Heart left ventricle (tissue), 16 donors: ENCODE results near the gene CPNE8. TPM values are rescaled to one million over a fixed set of nuclear protein-coding genes. Genes with fewer than 3 reads are reported as not detected.

Experiments
- ATAC-seq, 4 donors: fragments of 200-7000 bp; cut with Tn5 transposase; one replicate each; pipeline ENCODE4 v1.9.1; 2020 to 2022; ENCODE audit warnings: moderate library complexity in 4 of 4, mild to moderate bottlenecking in 3 of 4, moderate number of reproducible peaks in 1 of 4
- DNase-seq, 5 donors: peaks; one replicate each; pipeline ENCODE4 v3.0.0-alpha.2; 2020
- H3K27ac ChIP-seq, 12 donors: fragments of 200-600 bp; sonication (generic) in 4 of 12; one replicate each; pipeline versions ENCODE4 v1.5.0 to v1.8.0; 2016 to 2022; ENCODE audit warnings: mild to moderate bottlenecking in 2 of 12
- H3K27me3 ChIP-seq, 9 donors: fragments of 200-600 bp; sonication (generic) in 2 of 9; one replicate each; pipeline versions ENCODE4 v1.5.1 to v1.8.0; 2016 to 2022; ENCODE audit warnings: mild to moderate bottlenecking in 3 of 9
- H3K36me3 ChIP-seq, 9 donors: fragments of 200-600 bp; sonication (generic) in 2 of 9; one replicate each; pipeline versions ENCODE4 v1.5.0 to v1.8.0; 2018 to 2022; ENCODE audit warnings: mild to moderate bottlenecking in 2 of 9
- H3K4me1 ChIP-seq, 12 donors: fragments of 200-600 bp; sonication (generic) in 4 of 12; one replicate each; pipeline versions ENCODE4 v1.5.0 to v1.8.0; 2016 to 2022; ENCODE audit warnings: mild to moderate bottlenecking in 3 of 12
- H3K4me3 ChIP-seq, 12 donors: fragments of 200-600 bp; sonication (generic) in 4 of 12; one replicate each; pipeline versions ENCODE4 v1.5.0 to v1.8.0; 2017 to 2022; ENCODE audit warnings: mild to moderate bottlenecking in 9 of 12, moderate library complexity in 4 of 12
- H3K9me3 ChIP-seq, 12 donors: fragments of 200-600 bp; sonication (generic) in 4 of 12; one replicate each; pipeline versions ENCODE4 v1.5.0 to v1.8.0; 2016 to 2022; ENCODE audit warnings: mild to moderate bottlenecking in 1 of 12
- POLR2A ChIP-seq, 2 donors: fragments of 450-650 bp; IDR thresholded peaks; one replicate each; pipeline ENCODE4 v1.6.1; 2017; ENCODE audit warnings: antibody characterized with exemption in 2 of 2, mild to moderate bottlenecking in 2 of 2, moderate library complexity in 2 of 2
- WGBS, 4 donors: extraction: QIAGEN DNeasy Blood & Tissue Kit in 2 of 4; methylation state at CpG; one replicate each; pipeline versions ENCODE4 v1.1.5 to v1.1.7; 2013 to 2018; 5-methylcytosine and 5-hydroxymethylcytosine counted together
- intact Hi-C, 10 donors: fragments of 100-400 bp; cut with DNase I; formaldehyde crosslinking; loops; one replicate each; pipeline versions ENCODE4 v1.11.1 to v1.14.2; 2022
- polyA plus RNA-seq, 2 donors: library from polyadenylated mRNA; stranded (reverse); fragments of 200-250 nt; gene quantifications; one replicate each; pipeline ENCODE4 v1.2.3, GENCODE V29; 2013
- total RNA-seq, 9 donors: library from RNA; depleted of rRNA in 2 of 9; stranded (reverse); fragments of >200 nt in 2 of 9; fragmentation: NEBNext Ultra II Directional in 3 of 9; extraction: Animal tissue kit (Norgen Biotek cat#: 25700) in 3 of 9; gene quantifications; one replicate each; pipeline versions ENCODE4 v1.1.0 to v1.2.4, GENCODE V29; 2016 to 2023
- TF ChIP-seq, protein P1 (sequence below), 12 donors: fragments of 200-600 bp; sonication (generic) in 4 of 12; IDR thresholded peaks; one replicate each; pipeline versions ENCODE4 v1.5.0 to v1.8.0; 2018 to 2022; ENCODE audit warnings: antibody characterized with exemption in 12 of 12, mild to moderate bottlenecking in 5 of 12
- donor health status: ischemic (EF 13 %, LVEDD 7.1; RV severe dilation, severe dysfunction).
- donor health status: healthy with polysubstance abuse.
- donor health status: DM: no; HTN: yes; CAD: no.
- donor health status: DM: no; HTN: no; CAD: no.
- donor health status: ischemic (EF 25% LVEDD 6.9; RV normal size, moderate dysfunction).
- donor health status: ischemic (EF 25% LVEDD 5.7; RV mildly dilated, moderate dysfunction).
- donor health status: healthy.
- donor health status: DM: yes; HTN: yes; CAD: no.
- donor health status: ischemic (EF 35%, LVEDD 5.7; RV mildly dilated, moderate dysfunction).
- donor health status: nonischemic (EF 11% LVEDD 7.7; RV severe dilation, severe dysfunction).
- donor health status: DM: yes; HTN: yes; CAD: no.
- donor health status: PGD.
- donor health status: ischemic (EF 29% LVEDD 5.4; RV normal size, mild dysfunction).
- donor health status: nonischemic (EF 23%, LVEDD 6.1; RV moderate dilation, normal function).

CPNE8 gene
- total and polyA plus RNA-seq, 11 donors: 2.9 to 15.1 (median 4.5) TPM

DNA sequence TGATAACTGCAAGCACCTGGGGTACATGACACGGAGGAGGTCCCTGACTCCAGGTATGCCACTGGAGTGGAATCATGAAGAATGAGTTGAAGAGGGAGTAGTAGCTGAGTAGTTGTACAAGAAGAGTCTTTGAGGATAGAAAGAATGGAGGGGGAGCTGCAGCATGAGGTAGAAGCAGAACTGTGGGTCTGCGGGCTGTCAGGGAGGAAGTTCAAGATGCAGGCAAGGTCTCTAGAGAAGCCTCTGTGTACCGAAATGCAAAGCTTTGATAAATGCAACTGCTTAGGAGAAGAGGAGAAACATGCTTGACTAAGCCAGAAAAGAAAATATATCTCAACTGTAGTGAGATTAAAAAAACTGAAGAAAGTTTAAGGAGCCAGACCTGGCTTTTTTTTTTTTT lies 91.5 kb downstream of the CPNE8 start:
- TF ChIP-seq POLR2A (IDR thresholded peaks at IDR 0.05): no peak
- TF ChIP-seq, protein P1, sequence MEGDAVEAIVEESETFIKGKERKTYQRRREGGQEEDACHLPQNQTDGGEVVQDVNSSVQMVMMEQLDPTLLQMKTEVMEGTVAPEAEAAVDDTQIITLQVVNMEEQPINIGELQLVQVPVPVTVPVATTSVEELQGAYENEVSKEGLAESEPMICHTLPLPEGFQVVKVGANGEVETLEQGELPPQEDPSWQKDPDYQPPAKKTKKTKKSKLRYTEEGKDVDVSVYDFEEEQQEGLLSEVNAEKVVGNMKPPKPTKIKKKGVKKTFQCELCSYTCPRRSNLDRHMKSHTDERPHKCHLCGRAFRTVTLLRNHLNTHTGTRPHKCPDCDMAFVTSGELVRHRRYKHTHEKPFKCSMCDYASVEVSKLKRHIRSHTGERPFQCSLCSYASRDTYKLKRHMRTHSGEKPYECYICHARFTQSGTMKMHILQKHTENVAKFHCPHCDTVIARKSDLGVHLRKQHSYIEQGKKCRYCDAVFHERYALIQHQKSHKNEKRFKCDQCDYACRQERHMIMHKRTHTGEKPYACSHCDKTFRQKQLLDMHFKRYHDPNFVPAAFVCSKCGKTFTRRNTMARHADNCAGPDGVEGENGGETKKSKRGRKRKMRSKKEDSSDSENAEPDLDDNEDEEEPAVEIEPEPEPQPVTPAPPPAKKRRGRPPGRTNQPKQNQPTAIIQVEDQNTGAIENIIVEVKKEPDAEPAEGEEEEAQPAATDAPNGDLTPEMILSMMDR (IDR thresholded peaks at IDR 0.05): no peak
- intact Hi-C loops: no loop called here
- no peak overlapping the region for H3K27ac ChIP-seq

DNA sequence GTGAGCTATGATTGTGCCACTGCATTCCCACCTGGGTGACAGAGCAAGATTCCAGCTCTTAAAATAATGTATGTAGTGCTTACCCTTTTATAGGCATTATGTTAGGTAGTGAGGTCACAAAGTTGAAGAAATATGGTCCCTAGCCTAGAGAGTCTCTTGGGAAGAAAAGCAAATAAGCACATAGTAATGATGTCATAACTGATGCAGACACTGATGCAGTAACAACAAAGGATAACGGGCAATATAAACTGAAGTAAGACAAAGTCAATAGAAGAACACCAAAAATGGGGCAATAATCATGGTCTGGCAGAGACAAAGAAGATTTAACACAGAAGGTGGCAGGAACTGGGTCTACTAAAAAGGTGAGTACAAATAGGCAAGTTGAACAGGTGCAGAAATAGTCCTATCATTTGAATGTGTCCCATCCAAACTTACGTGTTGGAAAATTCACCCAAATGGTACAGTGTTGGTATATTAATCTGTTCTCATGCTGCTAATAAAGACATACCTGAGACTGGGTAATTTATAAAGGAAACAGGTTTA lies 93.5 kb downstream of the CPNE8 start:
- H3K36me3 ChIP-seq: peaks cover 0 to 16% (median 0%) of the 10 kb centered on the region in 9 donors
- intact Hi-C loops: no loop called here
- H3K9me3 ChIP-seq: peaks cover 0 to 16% (median 0%) of the 10 kb centered on the region in 12 donors
- TF ChIP-seq POLR2A (IDR thresholded peaks at IDR 0.05): no peak
- TF ChIP-seq, protein P1 (IDR thresholded peaks at IDR 0.05): no peak
- no peak for DNase-seq
- ATAC-seq: no peak
- H3K27me3 ChIP-seq: no peaks in the 10 kb centered on the region
- no peak overlapping the region for H3K4me3 ChIP-seq
- H3K4me1 ChIP-seq: no peaks in the 10 kb centered on the region
- H3K27ac ChIP-seq: no peak overlapping the region
- WGBS, 4 donors: 91 to 97% (median 94%) methylated on average over 2 of the region's 2 CpGs

More for the DNA sequence above, 91.5 kb downstream of the CPNE8 start:
- DNase-seq: no peak
- Histone ChIP-seq H3K27me3 (no peaks in the 10 kb centered on the region), H3K4me1 (no peaks in the 10 kb centered on the region), H3K36me3 (peaks cover 0 to 16% (median 0%) of the 10 kb centered on the region in 9 donors), H3K4me3 (no peak overlapping the region), H3K9me3 (peaks cover 0 to 11% (median 0%) of the 10 kb centered on the region in 12 donors)
- ATAC-seq: no peak
- WGBS, 4 donors: 84 to 89% (median 85%) methylated on average over 3 of the region's 3 CpGs

DNA sequence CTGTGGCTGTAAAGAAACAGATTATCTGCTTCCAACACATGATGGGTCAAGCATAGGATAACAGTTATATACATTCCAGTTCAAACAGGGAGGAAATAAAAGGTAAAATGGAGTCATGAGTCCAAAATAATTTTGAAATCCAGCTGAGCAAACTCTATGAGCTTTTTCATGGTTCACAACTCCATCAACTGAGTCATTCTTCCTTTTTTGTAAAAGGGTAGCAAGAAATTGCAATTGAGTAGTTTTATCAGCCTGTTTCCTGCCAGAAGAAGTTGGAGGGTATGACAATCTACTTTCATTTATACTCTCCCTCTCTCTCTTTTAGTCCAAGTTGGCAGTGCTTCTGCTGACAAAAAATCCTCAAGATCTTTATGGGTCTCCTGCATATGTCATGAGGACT lies 95.6 kb downstream of the CPNE8 start:
- intact Hi-C loops: no loop called here
- no peak for TF ChIP-seq POLR2A (IDR thresholded peaks at IDR 0.05)
- TF ChIP-seq, protein P1 (IDR thresholded peaks at IDR 0.05): no peak
- Histone ChIP-seq H3K9me3 (peaks cover 0 to 16% (median 0%) of the 10 kb centered on the region in 12 donors), H3K36me3 (peaks cover 0 to 16% (median 0%) of the 10 kb centered on the region in 9 donors), H3K27ac (no peak overlapping the region), H3K4me3 (no peak overlapping the region), H3K4me1 (no peaks in the 10 kb centered on the region), H3K27me3 (no peaks in the 10 kb centered on the region)
- ATAC-seq: no peak
- no peak for DNase-seq

DNA sequence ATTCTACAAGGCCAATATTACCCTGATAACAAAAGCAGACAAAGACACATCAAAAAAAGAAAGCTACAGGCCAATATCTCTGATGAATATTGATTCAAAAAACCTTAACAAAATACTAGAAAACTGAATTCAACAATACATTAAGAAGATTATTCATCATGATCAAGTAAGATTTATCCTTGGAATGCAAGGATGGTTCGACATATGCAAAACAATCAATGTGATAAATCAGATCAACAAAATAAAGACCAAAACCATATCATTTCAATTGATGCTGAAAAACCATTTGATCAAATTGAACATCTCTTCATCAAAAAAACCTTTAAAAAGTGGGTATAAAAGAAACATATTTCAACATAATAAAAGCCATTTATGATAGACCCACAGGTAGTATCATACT lies 117.3 kb downstream of the CPNE8 start:
- intact Hi-C loops: no loop called here
- H3K36me3 ChIP-seq: no peaks in the 10 kb centered on the region
- no peaks in the 10 kb centered on the region for H3K27me3 ChIP-seq
- ATAC-seq (no peak), DNase-seq (no peak)
- no peak overlapping the region for H3K4me3 ChIP-seq
- TF ChIP-seq POLR2A (IDR thresholded peaks at IDR 0.05): no peak
- TF ChIP-seq, protein P1 (IDR thresholded peaks at IDR 0.05): no peak
- 73 to 82% (median 78%) methylated on average over 1 of the region's 1 CpG for WGBS, 4 donors
- H3K27ac ChIP-seq: no peak overlapping the region
- H3K9me3 ChIP-seq: peaks cover 0 to 62% (median 27%) of the 10 kb centered on the region in 12 donors
- no peaks in the 10 kb centered on the region for H3K4me1 ChIP-seq
